ENCODE results near the gene SPNS1. TPM values are rescaled to one million over a fixed set of nuclear protein-coding genes. Genes with fewer than 3 reads are reported as not detected.

Gene SPNS1
- total RNA-seq, 1 donor from 2014 or later: 11.6 TPM

DNA sequence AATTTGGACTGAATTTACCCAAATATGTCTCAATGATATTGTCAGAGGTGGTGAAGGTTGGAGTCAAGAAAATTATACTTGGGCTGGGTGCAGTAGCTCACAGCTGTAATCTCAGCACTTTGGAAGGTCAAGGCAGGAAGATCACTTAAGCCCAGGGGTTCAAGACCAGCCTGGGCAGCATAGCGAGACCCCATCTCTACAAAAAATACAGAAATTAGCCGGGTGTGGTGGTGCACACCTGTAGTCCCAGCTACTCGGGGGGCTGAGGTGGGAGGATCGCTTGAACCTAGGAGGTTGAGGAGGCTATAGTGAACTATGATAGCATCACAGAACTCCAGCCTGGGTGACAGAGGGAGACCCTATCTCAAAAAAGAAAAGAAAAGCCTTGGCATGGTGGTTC is 51.2 kb downstream of the SPNS1 start:
- H3K36me3 Mint-ChIP-seq: no peaks in the 10 kb centered on the region
- Histone ChIP-seq H3K4me2 (no peak overlapping the region), H3K27ac (no peak overlapping the region), H3K79me2 (ENCODE audit: low read depth) (no peaks in the 10 kb centered on the region), H3K27me3 (no peaks in the 10 kb centered on the region), H2AFZ (replicated peaks) (no peak overlapping the region), H3K9ac (no peak overlapping the region), H4K20me1 (ENCODE audit: low read depth) (no peaks in the 10 kb centered on the region), H3F3A (ENCODE audit: low read depth) (no peaks in the 10 kb centered on the region), H3K36me3 (no peaks in the 10 kb centered on the region), H3K4me3 (no peak overlapping the region), H3K9me3 (ENCODE audit: low read depth) (no peaks in the 10 kb centered on the region), H3K4me1 (peaks cover 8% of the 10 kb centered on the region)
- TF ChIP-seq EZH2phosphoT487 (IDR thresholded peaks at IDR 0.05): no peak
- TF ChIP-seq EZH2 (IDR thresholded peaks at IDR 0.05): no peak
- TF ChIP-seq, protein P1, sequence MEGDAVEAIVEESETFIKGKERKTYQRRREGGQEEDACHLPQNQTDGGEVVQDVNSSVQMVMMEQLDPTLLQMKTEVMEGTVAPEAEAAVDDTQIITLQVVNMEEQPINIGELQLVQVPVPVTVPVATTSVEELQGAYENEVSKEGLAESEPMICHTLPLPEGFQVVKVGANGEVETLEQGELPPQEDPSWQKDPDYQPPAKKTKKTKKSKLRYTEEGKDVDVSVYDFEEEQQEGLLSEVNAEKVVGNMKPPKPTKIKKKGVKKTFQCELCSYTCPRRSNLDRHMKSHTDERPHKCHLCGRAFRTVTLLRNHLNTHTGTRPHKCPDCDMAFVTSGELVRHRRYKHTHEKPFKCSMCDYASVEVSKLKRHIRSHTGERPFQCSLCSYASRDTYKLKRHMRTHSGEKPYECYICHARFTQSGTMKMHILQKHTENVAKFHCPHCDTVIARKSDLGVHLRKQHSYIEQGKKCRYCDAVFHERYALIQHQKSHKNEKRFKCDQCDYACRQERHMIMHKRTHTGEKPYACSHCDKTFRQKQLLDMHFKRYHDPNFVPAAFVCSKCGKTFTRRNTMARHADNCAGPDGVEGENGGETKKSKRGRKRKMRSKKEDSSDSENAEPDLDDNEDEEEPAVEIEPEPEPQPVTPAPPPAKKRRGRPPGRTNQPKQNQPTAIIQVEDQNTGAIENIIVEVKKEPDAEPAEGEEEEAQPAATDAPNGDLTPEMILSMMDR (IDR thresholded peaks at IDR 0.05): no peak
- no peak overlapping the region for H3K4me3 Mint-ChIP-seq
- H3K9me3 Mint-ChIP-seq: no peaks in the 10 kb centered on the region
- H3K27ac Mint-ChIP-seq: no peak overlapping the region
- peaks cover 4% of the 10 kb centered on the region for H3K27me3 Mint-ChIP-seq (ENCODE audit: insufficient read depth, low read depth)
- no peak for DNase-seq (ENCODE audit: low spot score)
- H3K4me1 Mint-ChIP-seq: peaks cover 12% of the 10 kb centered on the region

DNA sequence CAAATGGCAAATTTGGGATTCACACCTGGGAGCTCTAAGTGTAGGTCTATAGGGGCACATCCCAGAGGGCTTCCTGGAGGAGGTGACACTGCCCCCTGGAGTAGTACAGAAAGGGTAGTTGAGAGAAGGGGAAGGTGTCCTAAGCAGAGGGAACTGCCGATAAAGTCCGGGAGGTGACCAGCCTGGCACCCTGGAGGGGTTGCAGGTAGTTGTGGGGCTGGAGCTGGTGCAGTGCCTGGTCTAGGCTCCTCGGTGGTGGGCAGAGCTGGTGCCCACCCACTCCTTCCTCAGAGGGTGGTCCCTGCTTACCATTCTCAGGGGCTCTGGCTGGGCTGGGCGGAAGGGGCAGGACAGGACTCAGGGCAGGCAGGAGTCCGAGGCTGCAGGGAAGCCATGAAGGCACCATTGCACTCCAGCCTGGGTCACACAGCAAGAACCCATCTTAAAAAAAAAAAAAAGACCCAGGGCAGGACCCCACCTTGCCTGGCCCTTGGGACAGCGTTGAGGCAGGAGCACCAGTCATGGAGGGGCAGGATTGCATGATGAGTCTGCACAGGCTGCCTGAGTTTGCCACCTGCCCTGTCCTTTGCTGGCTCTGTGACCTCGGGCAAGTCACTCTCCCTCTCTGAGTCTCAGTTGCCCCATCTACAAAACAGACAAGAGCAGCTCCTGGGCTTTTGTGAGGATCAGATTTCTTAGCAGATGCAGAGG is 54.0 kb downstream of the SPNS1 start:
- Histone ChIP-seq H3K27ac (no peak overlapping the region), H3K4me1 (peaks cover 8% of the 10 kb centered on the region), H3F3A (ENCODE audit: low read depth) (no peaks in the 10 kb centered on the region), H3K4me2 (peak overlapping the region; percentile 63), H3K27me3 (no peaks in the 10 kb centered on the region), H4K20me1 (ENCODE audit: low read depth) (no peaks in the 10 kb centered on the region), H3K4me3 (no peak overlapping the region), H3K36me3 (no peaks in the 10 kb centered on the region), H3K9me3 (ENCODE audit: low read depth) (no peaks in the 10 kb centered on the region), H3K79me2 (ENCODE audit: low read depth) (no peaks in the 10 kb centered on the region), H2AFZ (replicated peaks) (peak overlapping the region; percentile 76), H3K9ac (no peak overlapping the region)
- TF ChIP-seq EZH2 (IDR thresholded peaks at IDR 0.05) (no peak), EZH2phosphoT487 (IDR thresholded peaks at IDR 0.05) (no peak)
- TF ChIP-seq, protein P1 (IDR thresholded peaks at IDR 0.05): no peak
- Mint-ChIP-seq H3K4me1 (peaks cover 12% of the 10 kb centered on the region), H3K4me3 (no peak overlapping the region), H3K36me3 (no peaks in the 10 kb centered on the region), H3K27me3 (ENCODE audit: insufficient read depth, low read depth) (peaks cover 6% of the 10 kb centered on the region), H3K9me3 (no peaks in the 10 kb centered on the region), H3K27ac (peak overlapping the region; percentile 83)
- DNase-seq (ENCODE audit: low spot score): no peak

DNA sequence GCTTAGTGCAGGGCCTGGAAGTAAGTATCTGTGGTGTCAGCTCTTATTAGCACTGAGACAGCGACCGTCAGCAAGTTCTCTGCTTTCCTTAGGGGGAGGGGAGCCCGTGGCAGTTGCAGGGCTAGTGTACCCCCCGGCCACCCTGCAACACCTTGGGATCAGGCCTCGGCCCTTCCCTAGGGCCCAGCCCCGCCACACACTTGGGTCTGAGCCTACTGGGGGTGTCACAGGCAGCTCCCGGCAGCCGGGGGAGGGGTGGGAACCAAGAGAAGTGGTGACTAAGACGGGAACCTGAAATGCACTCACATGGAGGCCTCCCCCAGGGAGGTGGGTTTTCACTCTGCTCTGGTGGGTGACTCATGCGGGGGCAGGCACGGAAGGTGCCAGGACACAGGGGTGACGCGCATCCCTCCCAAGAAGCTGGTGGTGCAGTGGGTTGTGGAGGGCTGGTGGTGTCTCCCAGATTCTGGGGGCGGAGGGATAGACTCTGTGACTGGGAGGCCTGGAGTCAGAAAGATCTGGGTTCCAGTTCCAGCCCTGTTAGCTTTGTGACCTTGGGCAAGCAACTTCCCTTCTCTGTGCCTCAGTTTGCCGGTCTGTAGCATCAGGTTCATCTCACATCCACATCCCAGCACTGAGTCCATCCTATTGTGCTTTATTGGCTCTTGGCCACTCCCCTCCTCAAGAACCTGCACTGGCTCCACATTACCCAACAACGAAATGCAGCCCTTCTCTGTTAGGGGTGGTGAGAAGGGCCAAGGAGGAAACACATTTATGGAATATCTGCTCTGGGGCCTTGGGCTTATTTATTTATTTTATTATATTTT is 54.8 kb downstream of the SPNS1 start:
- peak; percentile 71 for DNase-seq (ENCODE audit: low spot score)
- H3F3A ChIP-seq (ENCODE audit: low read depth): no peaks in the 10 kb centered on the region
- Mint-ChIP-seq H3K4me3 (no peak overlapping the region), H3K36me3 (no peaks in the 10 kb centered on the region), H3K27ac (peak overlapping the region; percentile 83), H3K4me1 (peaks cover 12% of the 10 kb centered on the region), H3K27me3 (ENCODE audit: insufficient read depth, low read depth) (peaks cover 6% of the 10 kb centered on the region), H3K9me3 (no peaks in the 10 kb centered on the region)
- H3K79me2 ChIP-seq (ENCODE audit: low read depth): no peaks in the 10 kb centered on the region
- H3K27me3 ChIP-seq: no peaks in the 10 kb centered on the region
- H3K4me2 ChIP-seq: peak overlapping the region; percentile 63
- no peak overlapping the region for H3K27ac ChIP-seq
- no peaks in the 10 kb centered on the region for H3K36me3 ChIP-seq
- no peaks in the 10 kb centered on the region for H3K9me3 ChIP-seq (ENCODE audit: low read depth)
- H4K20me1 ChIP-seq (ENCODE audit: low read depth): no peaks in the 10 kb centered on the region
- TF ChIP-seq EZH2 (IDR thresholded peaks at IDR 0.05) (no peak), EZH2phosphoT487 (IDR thresholded peaks at IDR 0.05) (no peak)
- TF ChIP-seq, protein P1 (IDR thresholded peaks at IDR 0.05): no peak
- peak overlapping the region; percentile 3 for H3K4me3 ChIP-seq
- peak overlapping the region; percentile 76 for H2AFZ ChIP-seq (replicated peaks)
- H3K9ac ChIP-seq: no peak overlapping the region
- peaks cover 8% of the 10 kb centered on the region for H3K4me1 ChIP-seq
